SU-DHL-6 (cell line): ENCODE results near the gene KRTAP5-4.

ENCODE experiments used
- EZH2phosphoT487 ChIP-seq: fragments of 200-600 bp; sonication (generic), shearing (Covaris generic); conservative IDR thresholded peaks from 2 replicates; pipeline ENCODE4 v1.6.1; 2018; ENCODE audit warnings: mild to moderate bottlenecking, antibody characterized with exemption, low read length, moderate library complexity, mixed read lengths
- TF ChIP-seq, protein P1 (sequence below): fragments of 200-600 bp; sonication (generic); IDR thresholded peaks from one replicate; pipeline ENCODE4 v1.5.1; 2017; ENCODE audit warnings: antibody characterized with exemption, mild to moderate bottlenecking, low read length, moderate library complexity; ENCODE audit not compliant: insufficient read depth, poor library complexity, severe bottlenecking

DNA sequence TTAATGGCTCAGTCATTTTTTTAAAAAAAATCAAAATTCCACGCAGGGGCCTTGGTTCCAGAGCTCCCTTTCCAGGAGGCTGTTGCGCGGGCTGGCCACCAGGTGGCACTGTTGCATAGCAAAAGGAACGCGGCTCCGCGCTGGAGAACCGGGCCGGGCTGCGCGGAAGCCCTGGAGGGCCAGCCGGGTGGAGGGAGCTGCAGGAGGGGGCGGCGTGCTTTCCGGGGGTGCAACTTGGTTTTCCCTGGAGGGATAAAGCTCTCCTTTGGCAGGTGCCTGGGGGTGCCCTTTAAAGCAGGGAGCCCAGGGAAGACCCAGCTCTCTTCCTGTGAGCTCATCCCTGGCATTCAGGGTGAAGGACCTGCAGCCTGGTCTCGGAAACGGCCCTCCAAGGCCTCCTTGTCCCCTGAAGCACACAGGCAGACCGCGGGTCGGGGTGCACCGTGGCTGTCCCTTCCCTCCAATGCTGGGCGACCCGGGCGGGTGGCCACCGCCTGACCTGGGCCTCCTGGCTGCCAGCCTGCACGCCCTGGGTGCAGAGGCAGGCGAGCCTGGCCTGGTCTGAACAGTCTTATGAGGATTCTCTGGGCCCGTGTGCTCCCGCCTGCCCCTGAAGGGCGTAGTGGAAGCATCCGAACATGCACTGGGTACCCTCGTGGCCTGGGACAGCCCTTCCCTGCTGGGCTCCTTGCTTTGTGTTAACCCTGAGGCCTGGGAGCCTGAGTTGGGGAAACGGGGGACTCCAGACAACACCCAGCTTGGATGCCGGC, 31.0 kb upstream of the KRTAP5-4 start:
- TF ChIP-seq, protein P1, sequence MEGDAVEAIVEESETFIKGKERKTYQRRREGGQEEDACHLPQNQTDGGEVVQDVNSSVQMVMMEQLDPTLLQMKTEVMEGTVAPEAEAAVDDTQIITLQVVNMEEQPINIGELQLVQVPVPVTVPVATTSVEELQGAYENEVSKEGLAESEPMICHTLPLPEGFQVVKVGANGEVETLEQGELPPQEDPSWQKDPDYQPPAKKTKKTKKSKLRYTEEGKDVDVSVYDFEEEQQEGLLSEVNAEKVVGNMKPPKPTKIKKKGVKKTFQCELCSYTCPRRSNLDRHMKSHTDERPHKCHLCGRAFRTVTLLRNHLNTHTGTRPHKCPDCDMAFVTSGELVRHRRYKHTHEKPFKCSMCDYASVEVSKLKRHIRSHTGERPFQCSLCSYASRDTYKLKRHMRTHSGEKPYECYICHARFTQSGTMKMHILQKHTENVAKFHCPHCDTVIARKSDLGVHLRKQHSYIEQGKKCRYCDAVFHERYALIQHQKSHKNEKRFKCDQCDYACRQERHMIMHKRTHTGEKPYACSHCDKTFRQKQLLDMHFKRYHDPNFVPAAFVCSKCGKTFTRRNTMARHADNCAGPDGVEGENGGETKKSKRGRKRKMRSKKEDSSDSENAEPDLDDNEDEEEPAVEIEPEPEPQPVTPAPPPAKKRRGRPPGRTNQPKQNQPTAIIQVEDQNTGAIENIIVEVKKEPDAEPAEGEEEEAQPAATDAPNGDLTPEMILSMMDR: peak; percentile 100
- no peak for TF ChIP-seq EZH2phosphoT487
